H9 (cell line): ENCODE measurements around the gene PRPF6. TPM values are rescaled to one million over a fixed set of nuclear protein-coding genes. Genes with fewer than 3 reads are reported as not detected.

Experiments
- DNase-seq: peaks from one replicate; pipeline ENCODE4 v3.0.0-alpha.2; 2017
- H2AFZ ChIP-seq: one replicate; pipeline ENCODE4 v1.6.1; 2013; ENCODE audit warnings: mild to moderate bottlenecking, low read length, control low read depth, moderate library complexity
- H2AK5ac ChIP-seq: 2 replicates; pipeline ENCODE4 v1.6.1; 2013; ENCODE audit warnings: low read length, control low read depth, mixed read lengths; ENCODE audit not compliant: insufficient read length
- H2BK120ac ChIP-seq: one replicate; pipeline ENCODE4 v1.6.1; 2013; ENCODE audit warnings: low read depth, mild to moderate bottlenecking, low read length, control low read depth, inconsistent platforms; ENCODE audit not compliant: poor library complexity, severe bottlenecking
- H2BK12ac ChIP-seq: 2 replicates; pipeline ENCODE4 v1.6.1; 2013; ENCODE audit warnings: low read length, control low read depth, mixed read lengths, low read depth; ENCODE audit not compliant: insufficient read length
- H2BK15ac ChIP-seq: 2 replicates; pipeline ENCODE4 v1.6.1; 2013; ENCODE audit warnings: low read depth, low read length, control low read depth
- H2BK20ac ChIP-seq: one replicate; pipeline ENCODE4 v1.6.1; 2013; ENCODE audit warnings: low read depth, mild to moderate bottlenecking, low read length, control low read depth, inconsistent platforms; ENCODE audit not compliant: poor library complexity, severe bottlenecking
- H2BK5ac ChIP-seq: 2 replicates; pipeline ENCODE4 v1.6.1; 2013; ENCODE audit warnings: low read length, control low read depth, mixed read lengths; ENCODE audit not compliant: insufficient read length
- H3K14ac ChIP-seq: 2 replicates; pipeline ENCODE4 v1.6.1; 2013; ENCODE audit warnings: low read length, control low read depth; ENCODE audit not compliant: insufficient read depth
- H3K18ac ChIP-seq: 2 replicates; pipeline ENCODE4 v1.6.1; 2013; ENCODE audit warnings: low read depth, mild to moderate bottlenecking, mixed read lengths, low read length, control low read depth; ENCODE audit not compliant: insufficient read length
- H3K23ac ChIP-seq: 2 replicates; pipeline ENCODE4 v1.6.1; 2013; ENCODE audit warnings: low read length, control low read depth, mixed read lengths, low read depth; ENCODE audit not compliant: insufficient read length
- H3K23me2 ChIP-seq: 2 replicates; pipeline ENCODE4 v1.6.1; 2013; ENCODE audit warnings: low read depth, mild to moderate bottlenecking, mixed read lengths, low read length, control low read depth; ENCODE audit not compliant: insufficient read length, poor library complexity, severe bottlenecking
- H3K27ac ChIP-seq: 2 replicates; pipeline ENCODE4 v1.5.1; 2013; ENCODE audit warnings: low read length, control low read depth, mixed read lengths, low read depth; ENCODE audit not compliant: insufficient read length
- H3K27me3 ChIP-seq: 2 replicates; pipeline ENCODE4 v1.6.1; 2013; ENCODE audit warnings: low read length, control low read depth, inconsistent platforms; ENCODE audit not compliant: insufficient read depth
- H3K4ac ChIP-seq: 2 replicates; pipeline ENCODE4 v1.6.1; 2013; ENCODE audit warnings: low read depth, mild to moderate bottlenecking, control low read depth, inconsistent platforms, low read length, moderate library complexity
- H3K4me1 ChIP-seq: 2 replicates; pipeline ENCODE4 v1.6.1; 2013; ENCODE audit warnings: low read length, control low read depth, inconsistent platforms; ENCODE audit not compliant: insufficient read depth
- H3K4me2 ChIP-seq: 2 replicates; pipeline ENCODE4 v1.6.1; 2013; ENCODE audit warnings: low read length, control low read depth, mixed read lengths; ENCODE audit not compliant: insufficient read length, insufficient read depth
- H3K56ac ChIP-seq: 2 replicates; pipeline ENCODE4 v1.6.1; 2013; ENCODE audit warnings: low read depth, mild to moderate bottlenecking, mixed read lengths, low read length, control low read depth; ENCODE audit not compliant: insufficient read length
- H3K79me1 ChIP-seq: 2 replicates; pipeline ENCODE4 v1.6.1; 2013; ENCODE audit warnings: low read depth, mild to moderate bottlenecking, moderate library complexity, low read length, control low read depth, inconsistent platforms; ENCODE audit not compliant: insufficient read depth, poor library complexity, severe bottlenecking
- H3K79me2 ChIP-seq: 2 replicates; pipeline ENCODE4 v1.6.1; 2013; ENCODE audit warnings: low read length, control low read depth, inconsistent platforms; ENCODE audit not compliant: insufficient read depth
- H3K9ac ChIP-seq: 2 replicates; pipeline ENCODE4 v1.6.1; 2013; ENCODE audit warnings: low read length, control low read depth, mixed read lengths; ENCODE audit not compliant: insufficient read length; ENCODE audit errors: extremely low read depth
- H3K9me3 ChIP-seq: one replicate; pipeline ENCODE4 v1.6.1; 2013; ENCODE audit warnings: low read depth, low read length, inconsistent platforms; ENCODE audit not compliant: control insufficient read depth
- H3T11ph ChIP-seq: one replicate; pipeline ENCODE4 v1.6.1; 2013; ENCODE audit warnings: mild to moderate bottlenecking, low read length, control low read depth, inconsistent platforms
- H4K20me1 ChIP-seq: one replicate; pipeline ENCODE4 v1.6.1; 2013; ENCODE audit not compliant: control insufficient read depth, insufficient read length, insufficient read depth
- H4K5ac ChIP-seq: 2 replicates; pipeline ENCODE4 v1.6.1; 2013; ENCODE audit warnings: low read depth, mild to moderate bottlenecking, mixed read lengths, low read length, control low read depth; ENCODE audit not compliant: insufficient read length
- H4K8ac ChIP-seq: replicated peaks from 2 replicates; pipeline ENCODE4 v1.6.1; 2013; ENCODE audit warnings: low read length, control low read depth, mixed read lengths, low read depth; ENCODE audit not compliant: insufficient read length
- H4K91ac ChIP-seq: 2 replicates; pipeline ENCODE4 v1.6.1; 2013; ENCODE audit warnings: low read depth, mild to moderate bottlenecking, moderate library complexity, mixed read lengths, low read length, control low read depth; ENCODE audit not compliant: insufficient read length
- H3K27ac Mint-ChIP-seq, 3 experiments: 2 replicates in 2 of 3; 3 replicates in 1 of 3; pipeline ENCODE4 v1.8.0; 2020 to 2021; ENCODE audit warnings: mixed read lengths in 3 of 3, mild to moderate bottlenecking in 1 of 3, moderate library complexity in 1 of 3
- H3K27me3 Mint-ChIP-seq: 2 replicates; pipeline ENCODE4 v1.8.0; 2021; ENCODE audit warnings: low read depth, mild to moderate bottlenecking, moderate library complexity, mixed read lengths
- H3K36me3 Mint-ChIP-seq, 3 experiments: 2 replicates in 2 of 3; 3 replicates in 1 of 3; pipeline ENCODE4 v1.8.0; 2020 to 2021; ENCODE audit warnings: low read depth in 3 of 3, mixed read lengths in 3 of 3; ENCODE audit not compliant: insufficient read depth in 1 of 3
- H3K4me1 Mint-ChIP-seq, 2 experiments: 2 replicates each; pipeline ENCODE4 v1.8.0; 2020; ENCODE audit warnings: mixed read lengths in 2 of 2
- H3K4me3 Mint-ChIP-seq, 2 experiments: 2 replicates in 1 of 2; 3 replicates in 1 of 2; pipeline ENCODE4 v1.8.0; 2020 to 2021; ENCODE audit warnings: mild to moderate bottlenecking in 2 of 2, mixed read lengths in 2 of 2, moderate library complexity in 1 of 2
- H3K9me3 Mint-ChIP-seq, 2 experiments: 2 replicates in 1 of 2; 3 replicates in 1 of 2; pipeline ENCODE4 v1.8.0; 2020; ENCODE audit warnings: mild to moderate bottlenecking in 2 of 2, mixed read lengths in 2 of 2, moderate library complexity in 1 of 2
- whole genome bisulfite sequencing: extraction: QIAGEN DNeasy Blood & Tissue Kit; methylation state at CpG from one replicate; pipeline ENCODE4 v1.1.7; 2013; ENCODE audit warnings: missing lambda C conversion rate, low lambda C conversion rate, mixed read lengths; ENCODE audit not compliant: insufficient read length; ENCODE audit errors: extremely low coverage; 5-methylcytosine and 5-hydroxymethylcytosine counted together
- total RNA-seq: library from RNA; stranded (reverse); gene quantifications from 2 replicates; pipeline ENCODE4 v1.2.1, GENCODE V29; 2021
- TF ChIP-seq, protein P1 (sequence below): fragments of 200-600 bp; sonication (generic); conservative IDR thresholded peaks from 3 replicates; pipeline ENCODE4 v1.8.0; 2021; ENCODE audit warnings: antibody characterized with exemption, mild to moderate bottlenecking

Gene PRPF6
- total RNA-seq, 1 experiment from 2014 or later, result 87.9 TPM

DNA sequence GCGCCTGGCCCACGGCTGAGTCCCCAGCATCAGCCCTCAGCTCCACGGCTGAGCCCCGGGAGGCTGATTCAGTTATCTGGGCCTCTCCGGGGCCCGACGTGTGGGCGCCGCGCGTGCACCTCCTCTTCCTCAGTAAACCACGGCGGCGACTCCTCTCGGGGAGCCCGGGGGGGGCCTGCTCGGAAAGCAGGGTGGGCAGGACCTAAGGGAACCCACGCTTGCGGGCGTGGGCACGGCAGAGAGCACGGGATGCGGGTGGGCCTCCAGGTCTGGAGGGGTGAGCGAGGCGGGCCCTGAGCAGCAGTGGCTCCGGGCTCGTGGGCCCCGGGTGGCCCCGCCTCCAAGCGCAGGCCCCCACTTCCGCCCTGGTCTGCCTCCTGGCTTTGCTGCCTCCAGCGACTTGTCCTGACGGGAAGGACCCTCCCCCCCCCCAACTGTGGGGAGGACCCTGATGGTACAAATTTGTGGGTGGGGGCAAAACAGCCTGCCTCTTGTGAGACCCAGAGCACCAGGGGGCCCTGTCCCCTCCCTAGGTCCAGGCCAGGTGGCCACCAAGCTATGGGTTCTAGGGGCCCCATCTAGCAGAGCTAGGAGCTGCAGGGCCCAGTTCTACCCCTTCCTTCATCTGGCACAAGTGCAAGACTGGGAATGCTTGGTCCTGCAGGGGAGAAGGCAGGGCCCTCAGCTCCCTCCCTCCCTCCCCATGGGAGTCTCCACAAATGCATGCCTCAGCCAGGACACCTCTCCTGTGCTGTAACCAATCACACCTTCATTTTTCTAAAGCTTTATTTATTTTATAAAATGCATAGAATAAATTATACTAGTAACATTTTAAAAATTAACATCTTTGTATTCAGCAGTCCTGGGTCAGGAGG, 41.6 kb upstream of the PRPF6 start:
- no peak overlapping the region for H3K27ac ChIP-seq
- H2AFZ ChIP-seq, result no peak overlapping the region
- 0 out of 2 replicates have a peak overlapping the region, but pooled peaks have one; percentile 38 for H3K14ac ChIP-seq
- H3K27ac Mint-ChIP-seq, result no peak overlapping the region
- DNase-seq, result peak; percentile 56
- no peak overlapping the region for H2BK20ac ChIP-seq
- no peak overlapping the region for H3K4ac ChIP-seq
- H2BK12ac ChIP-seq, result no peak overlapping the region
- H3K4me1 ChIP-seq, result no peaks in the 10 kb centered on the region
- H3K23me2 ChIP-seq, result peaks cover 13% of the 10 kb centered on the region
- no peak overlapping the region for H3T11ph ChIP-seq
- no peak overlapping the region for H2AK5ac ChIP-seq
- H3K27me3 ChIP-seq, result no peaks in the 10 kb centered on the region
- no peak overlapping the region for H2BK15ac ChIP-seq
- no peak overlapping the region for H4K5ac ChIP-seq
- no peak overlapping the region for H2BK5ac ChIP-seq
- no peak overlapping the region for H2BK120ac ChIP-seq
- no peak overlapping the region for H3K4me3 Mint-ChIP-seq
- no peak overlapping the region for H3K9ac ChIP-seq
- no CpG with 5 or more reads among the region's 33 CpGs for WGBS
- H3K79me1 ChIP-seq, result no peaks in the 10 kb centered on the region
- no peaks in the 10 kb centered on the region for H4K20me1 ChIP-seq
- peaks cover 2 to 30% (median 27%) of the 10 kb centered on the region in 3 experiments; a peak in 6 of 7 replicates for H3K36me3 Mint-ChIP-seq
- no peak overlapping the region for H3K56ac ChIP-seq
- 0 out of 2 replicates have a peak, but pooled peaks cover 4% of the 10 kb centered on the region for H3K79me2 ChIP-seq
- no peak overlapping the region for H4K8ac ChIP-seq
- TF ChIP-seq, protein P1, sequence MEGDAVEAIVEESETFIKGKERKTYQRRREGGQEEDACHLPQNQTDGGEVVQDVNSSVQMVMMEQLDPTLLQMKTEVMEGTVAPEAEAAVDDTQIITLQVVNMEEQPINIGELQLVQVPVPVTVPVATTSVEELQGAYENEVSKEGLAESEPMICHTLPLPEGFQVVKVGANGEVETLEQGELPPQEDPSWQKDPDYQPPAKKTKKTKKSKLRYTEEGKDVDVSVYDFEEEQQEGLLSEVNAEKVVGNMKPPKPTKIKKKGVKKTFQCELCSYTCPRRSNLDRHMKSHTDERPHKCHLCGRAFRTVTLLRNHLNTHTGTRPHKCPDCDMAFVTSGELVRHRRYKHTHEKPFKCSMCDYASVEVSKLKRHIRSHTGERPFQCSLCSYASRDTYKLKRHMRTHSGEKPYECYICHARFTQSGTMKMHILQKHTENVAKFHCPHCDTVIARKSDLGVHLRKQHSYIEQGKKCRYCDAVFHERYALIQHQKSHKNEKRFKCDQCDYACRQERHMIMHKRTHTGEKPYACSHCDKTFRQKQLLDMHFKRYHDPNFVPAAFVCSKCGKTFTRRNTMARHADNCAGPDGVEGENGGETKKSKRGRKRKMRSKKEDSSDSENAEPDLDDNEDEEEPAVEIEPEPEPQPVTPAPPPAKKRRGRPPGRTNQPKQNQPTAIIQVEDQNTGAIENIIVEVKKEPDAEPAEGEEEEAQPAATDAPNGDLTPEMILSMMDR, result no peak
- H4K91ac ChIP-seq, result no peak overlapping the region
- no peak overlapping the region for H3K23ac ChIP-seq
- H3K4me2 ChIP-seq, result peak overlapping the region; percentile 10
- H3K9me3 Mint-ChIP-seq, result no peaks in the 10 kb centered on the region
- H3K9me3 ChIP-seq, result no peaks in the 10 kb centered on the region
- no peak overlapping the region for H3K18ac ChIP-seq
- H3K27me3 Mint-ChIP-seq, result no peaks in the 10 kb centered on the region
- peaks cover 3 to 9% of the 10 kb centered on the region in 2 experiments for H3K4me1 Mint-ChIP-seq
